K562 (cell line): ENCODE results near the gene RPS27. TPM values are rescaled to one million over a fixed set of nuclear protein-coding genes. Genes with fewer than 3 reads are reported as not detected.

Experiments
- BDP1 ChIP-seq: IDR thresholded peaks from 3 replicates; pipeline ENCODE4 v1.6.1; 2011; ENCODE audit not compliant: insufficient read length, insufficient read depth
- DDX20 ChIP-seq: fragments of 450-650 bp; IDR thresholded peaks from 2 replicates; pipeline ENCODE4 v1.6.1; 2016; ENCODE audit warnings: missing genetic modification characterization, low read depth, mild to moderate bottlenecking, missing compliant biosample characterization, moderate library complexity
- ETV5 ChIP-seq: sonication (generic); formaldehyde crosslinking; IDR thresholded peaks from 2 replicates; pipeline ENCODE4 v1.4.0; 2020; ENCODE audit warnings: low read depth, mild to moderate bottlenecking, missing genetic modification reagents
- GABPB2 ChIP-seq: fragments of 250-450 bp; sonication (Bioruptor Pico); conservative IDR thresholded peaks from 2 replicates; pipeline ENCODE4 v1.5.1; 2021; ENCODE audit warnings: mild to moderate bottlenecking
- GATAD2A ChIP-seq: fragments of 450-650 bp; IDR thresholded peaks from 2 replicates; pipeline ENCODE4 v1.6.1; 2017
- GATAD2B ChIP-seq: fragments of 450-650 bp; IDR thresholded peaks from 2 replicates; pipeline ENCODE4 v1.6.1; 2017; ENCODE audit warnings: mild to moderate bottlenecking, borderline replicate concordance
- GTF2A2 ChIP-seq: IDR thresholded peaks from 2 replicates; pipeline ENCODE4 v1.6.1; 2016; ENCODE audit warnings: mild to moderate bottlenecking, missing genetic modification characterization, missing compliant biosample characterization
- KLF13 ChIP-seq: fragments of 450-650 bp; IDR thresholded peaks from 2 replicates; pipeline ENCODE4 v1.6.1; 2016; ENCODE audit warnings: missing genetic modification characterization, low read depth, mild to moderate bottlenecking, missing compliant biosample characterization, moderate library complexity, borderline replicate concordance
- NCOA1 ChIP-seq: fragments of 450-650 bp; IDR thresholded peaks from 2 replicates; pipeline ENCODE4 v1.6.1; 2016; ENCODE audit warnings: low read depth
- NFE2L1 ChIP-seq: fragments of 450-650 bp; IDR thresholded peaks from 2 replicates; pipeline ENCODE4 v1.6.1; 2016; ENCODE audit warnings: missing genetic modification characterization, low read depth, mild to moderate bottlenecking, missing compliant biosample characterization, moderate library complexity, borderline replicate concordance
- NR3C1 ChIP-seq: sonication (generic); formaldehyde crosslinking; IDR thresholded peaks from 2 replicates; pipeline ENCODE4 v1.8.1; 2022; ENCODE audit warnings: missing genetic modification reagents
- POLR2AphosphoS2 ChIP-seq: IDR thresholded peaks from 2 replicates; pipeline ENCODE4 v1.6.1; 2012; ENCODE audit warnings: low read length, improper control_type of control experiment
- POLR3A ChIP-seq: IDR thresholded peaks from 2 replicates; pipeline ENCODE4 v1.6.1; 2011; ENCODE audit warnings: borderline replicate concordance, mild to moderate bottlenecking, moderate library complexity; ENCODE audit not compliant: insufficient read length, insufficient read depth; ENCODE audit errors: extremely low read depth
- PRPF4 ChIP-seq: fragments of 200-400 bp; formaldehyde crosslinking; IDR thresholded peaks from one replicate; pipeline ENCODE4 v1.6.1; 2017; ENCODE audit warnings: low read length, low read depth, mild to moderate bottlenecking; ENCODE audit not compliant: insufficient read depth, poor library complexity, severe bottlenecking
- RFX5 ChIP-seq: IDR thresholded peaks from 2 replicates; pipeline ENCODE4 v1.6.1; 2011; ENCODE audit warnings: low read depth, mild to moderate bottlenecking, improper control_type of control experiment, low read length
- SMAD3 ChIP-seq: fragments of 450-650 bp; formaldehyde crosslinking; conservative IDR thresholded peaks from 2 replicates; pipeline ENCODE4 v1.4.0; 2020; ENCODE audit warnings: mild to moderate bottlenecking
- STAT5B ChIP-seq: fragments of 250-450 bp; sonication (Bioruptor Pico); IDR thresholded peaks from 2 replicates; pipeline ENCODE4 v1.8.0; 2021; ENCODE audit warnings: mild to moderate bottlenecking, inconsistent platforms
- TEAD4 ChIP-seq, 2 experiments: sonication (generic) in 1 of 2; formaldehyde crosslinking in 1 of 2; IDR thresholded peaks; 2 replicates each; pipeline versions ENCODE4 v1.6.1 to v1.8.0; 2012 to 2022; ENCODE audit warnings: borderline replicate concordance in 1 of 2, inconsistent platforms in 1 of 2, low read length in 1 of 2, mild to moderate bottlenecking in 1 of 2, missing genetic modification reagents in 1 of 2
- ZNF121 ChIP-seq: sonication (generic); formaldehyde crosslinking; conservative IDR thresholded peaks from 2 replicates; pipeline ENCODE4 v1.8.0; 2022; ENCODE audit warnings: missing genetic modification reagents
- polyA plus RNA-seq, 8 experiments: library from polyadenylated mRNA; depleted of rRNA in 4 of 8; stranded (reverse) in 5 of 8; unstranded in 3 of 8; fragments of >200 nt; fragmentation: Nextera tagmentation in 2 of 8; fragmentation: Illumina TruSeq in 1 of 8; extraction: Ambion mirVana in 2 of 8; extraction: Trizol in 1 of 8; gene quantifications; 2 replicates each; pipeline versions ENCODE4 v1.2.1 to v1.2.3, GENCODE V29; 2011 to 2014; ENCODE audit warnings: inconsistent platforms in 1 of 8, missing spikeins in 1 of 8
- total RNA-seq, 7 experiments: library from RNA; depleted of rRNA in 6 of 7; stranded (reverse); fragments of >200 nt in 6 of 7; fragmentation: Illumina TruSeq in 2 of 7; extraction: Trizol in 2 of 7; gene quantifications; 2 replicates each; pipeline versions ENCODE4 v1.2.1 to v1.2.3, GENCODE V29; 2011 to 2021; ENCODE audit warnings: low replicate concordance in 1 of 7
- TF ChIP-seq, protein P1 (sequence below): fragments of 250-450 bp; sonication (Bioruptor Pico); IDR thresholded peaks from 2 replicates; pipeline ENCODE4 v1.8.0; 2022; ENCODE audit warnings: inconsistent platforms
- TF ChIP-seq, protein P2 (sequence below): fragments of 250-450 bp; sonication (Bioruptor Pico); IDR thresholded peaks from 2 replicates; pipeline ENCODE4 v1.8.0; 2022; ENCODE audit warnings: moderate library complexity, mild to moderate bottlenecking, inconsistent platforms
- TF ChIP-seq, protein P3 (sequence below): conservative IDR thresholded peaks from 2 replicates; pipeline ENCODE4 v1.6.1; 2011; ENCODE audit warnings: low read depth, mild to moderate bottlenecking, low read length; ENCODE audit not compliant: control insufficient read depth
- TF ChIP-seq, protein P4 (sequence below): sonication (generic); formaldehyde crosslinking; IDR thresholded peaks from 2 replicates; pipeline ENCODE4 v1.8.0; 2023; ENCODE audit warnings: mild to moderate bottlenecking, missing genetic modification reagents

Gene RPS27
- total and polyA plus RNA-seq, 9 of the 15 experiments (the other 6 are each of a cell fraction or from before 2014, with no cell fraction given): 2,091 to 9,377 (median 6,706) TPM

DNA sequence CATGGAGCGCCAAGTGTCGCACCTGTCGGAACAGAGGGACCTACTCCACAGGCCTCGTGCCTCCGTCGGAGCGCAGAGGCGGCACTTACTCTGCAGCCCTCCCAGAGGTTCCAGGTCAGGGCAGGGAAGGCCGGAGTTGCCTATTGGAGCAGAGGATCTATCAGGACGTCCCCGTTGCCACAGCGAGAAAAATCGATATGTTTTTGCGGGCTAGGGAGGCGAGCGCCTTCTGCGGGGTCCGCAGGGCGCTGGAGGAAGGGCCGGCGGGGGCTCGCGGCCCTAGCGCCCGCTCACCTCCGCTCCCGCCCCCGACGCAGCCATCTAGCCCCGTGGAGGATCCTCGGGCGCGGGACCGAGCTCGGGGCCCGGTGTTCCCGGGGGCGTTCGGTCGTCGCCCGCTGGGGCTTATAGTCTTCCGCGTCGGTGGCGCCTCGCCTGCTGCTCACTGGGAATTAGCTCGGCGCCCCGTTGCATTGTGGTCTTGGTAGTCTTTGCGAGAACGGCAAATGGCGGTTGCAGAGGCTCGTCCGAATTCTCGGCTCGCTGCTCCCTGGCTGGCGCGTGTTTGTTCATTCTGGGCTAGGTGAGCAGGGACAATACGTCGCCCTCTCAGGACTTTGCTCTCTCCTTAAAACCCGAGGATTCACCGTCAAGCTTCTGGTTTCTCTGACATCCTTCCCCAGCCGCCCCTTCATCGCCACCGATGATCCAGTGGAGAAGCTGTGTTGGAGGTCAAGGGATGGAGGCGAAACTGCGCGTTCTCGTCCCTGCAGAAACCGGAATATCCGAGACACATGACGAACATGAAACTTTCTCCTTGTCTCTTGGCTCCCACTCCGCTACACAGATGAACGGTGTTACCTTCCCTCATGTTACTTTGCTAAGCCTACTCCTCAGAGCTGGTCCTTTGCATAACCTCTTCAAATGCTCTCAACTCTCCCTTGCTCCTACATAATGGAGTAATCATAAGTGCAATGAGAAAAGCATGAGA, 13.0 kb upstream of the RPS27 start, which contains the start of gene JTB (continued):
- TF ChIP-seq GABPB2 (CRISPR knock-in tag): no peak
- TF ChIP-seq PRPF4: no peak
- 0 out of 2 replicates have a peak, but pooled peaks have one; percentile 13 for TF ChIP-seq GATAD2B
- TF ChIP-seq, protein P1, sequence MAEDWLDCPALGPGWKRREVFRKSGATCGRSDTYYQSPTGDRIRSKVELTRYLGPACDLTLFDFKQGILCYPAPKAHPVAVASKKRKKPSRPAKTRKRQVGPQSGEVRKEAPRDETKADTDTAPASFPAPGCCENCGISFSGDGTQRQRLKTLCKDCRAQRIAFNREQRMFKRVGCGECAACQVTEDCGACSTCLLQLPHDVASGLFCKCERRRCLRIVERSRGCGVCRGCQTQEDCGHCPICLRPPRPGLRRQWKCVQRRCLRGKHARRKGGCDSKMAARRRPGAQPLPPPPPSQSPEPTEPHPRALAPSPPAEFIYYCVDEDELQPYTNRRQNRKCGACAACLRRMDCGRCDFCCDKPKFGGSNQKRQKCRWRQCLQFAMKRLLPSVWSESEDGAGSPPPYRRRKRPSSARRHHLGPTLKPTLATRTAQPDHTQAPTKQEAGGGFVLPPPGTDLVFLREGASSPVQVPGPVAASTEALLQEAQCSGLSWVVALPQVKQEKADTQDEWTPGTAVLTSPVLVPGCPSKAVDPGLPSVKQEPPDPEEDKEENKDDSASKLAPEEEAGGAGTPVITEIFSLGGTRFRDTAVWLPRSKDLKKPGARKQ: no peak
- no peak for TF ChIP-seq POLR3A
- TF ChIP-seq, protein P2, sequence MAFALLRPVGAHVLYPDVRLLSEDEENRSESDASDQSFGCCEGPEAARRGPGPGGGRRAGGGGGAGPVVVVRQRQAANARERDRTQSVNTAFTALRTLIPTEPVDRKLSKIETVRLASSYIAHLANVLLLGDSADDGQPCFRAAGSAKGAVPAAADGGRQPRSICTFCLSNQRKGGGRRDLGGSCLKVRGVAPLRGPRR: no peak
- TF ChIP-seq BDP1: no peak
- no peak for TF ChIP-seq GATAD2A
- TF ChIP-seq, protein P3, sequence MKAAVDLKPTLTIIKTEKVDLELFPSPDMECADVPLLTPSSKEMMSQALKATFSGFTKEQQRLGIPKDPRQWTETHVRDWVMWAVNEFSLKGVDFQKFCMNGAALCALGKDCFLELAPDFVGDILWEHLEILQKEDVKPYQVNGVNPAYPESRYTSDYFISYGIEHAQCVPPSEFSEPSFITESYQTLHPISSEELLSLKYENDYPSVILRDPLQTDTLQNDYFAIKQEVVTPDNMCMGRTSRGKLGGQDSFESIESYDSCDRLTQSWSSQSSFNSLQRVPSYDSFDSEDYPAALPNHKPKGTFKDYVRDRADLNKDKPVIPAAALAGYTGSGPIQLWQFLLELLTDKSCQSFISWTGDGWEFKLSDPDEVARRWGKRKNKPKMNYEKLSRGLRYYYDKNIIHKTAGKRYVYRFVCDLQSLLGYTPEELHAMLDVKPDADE: peak; percentile 87
- TF ChIP-seq GTF2A2: no peak
- 0 out of 2 replicates have a peak, but pooled peaks have one; percentile 49 for TF ChIP-seq NR3C1
- TF ChIP-seq, protein P4, sequence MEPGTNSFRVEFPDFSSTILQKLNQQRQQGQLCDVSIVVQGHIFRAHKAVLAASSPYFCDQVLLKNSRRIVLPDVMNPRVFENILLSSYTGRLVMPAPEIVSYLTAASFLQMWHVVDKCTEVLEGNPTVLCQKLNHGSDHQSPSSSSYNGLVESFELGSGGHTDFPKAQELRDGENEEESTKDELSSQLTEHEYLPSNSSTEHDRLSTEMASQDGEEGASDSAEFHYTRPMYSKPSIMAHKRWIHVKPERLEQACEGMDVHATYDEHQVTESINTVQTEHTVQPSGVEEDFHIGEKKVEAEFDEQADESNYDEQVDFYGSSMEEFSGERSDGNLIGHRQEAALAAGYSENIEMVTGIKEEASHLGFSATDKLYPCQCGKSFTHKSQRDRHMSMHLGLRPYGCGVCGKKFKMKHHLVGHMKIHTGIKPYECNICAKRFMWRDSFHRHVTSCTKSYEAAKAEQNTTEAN (CRISPR knock-in tag): no peak
- no peak for TF ChIP-seq DDX20 (tag)
- TF ChIP-seq TEAD4 (IDR thresholded peaks at IDR 0.05; ENCODE audit: low read length): no peak
- 0 out of 2 replicates have a peak, but pooled peaks have one; percentile 74 for TF ChIP-seq TEAD4 (CRISPR knock-in tag; IDR thresholded peaks at IDR 0.05; ENCODE audit: borderline replicate concordance)
- no peak for TF ChIP-seq ZNF121 (CRISPR knock-in tag)
- no peak for TF ChIP-seq SMAD3 (CRISPR knock-in tag)
- no peak; the same call in 1 of the 2 replicates for TF ChIP-seq ETV5 (CRISPR knock-in tag)
- no peak for TF ChIP-seq STAT5B (CRISPR knock-in tag)
- no peak for TF ChIP-seq NFE2L1 (tag)
- TF ChIP-seq RFX5: no peak
- no peak for TF ChIP-seq NCOA1
- no peak for TF ChIP-seq KLF13 (tag)
- TF ChIP-seq POLR2AphosphoS2: no peak
